ENCODE measurements around the gene CORO7. TPM values are rescaled to one million over a fixed set of nuclear protein-coding genes. Genes with fewer than 3 reads are reported as not detected.

The CORO7 gene
- total and polyA plus RNA-seq, 4 donors, result 15.3 to 60.1 (median 40.7) TPM

GRCh38 chr16:4407543-4408322, 8.7 kb downstream of the CORO7 start:
- H3K27ac ChIP-seq (ENCODE audit: low read depth in 1 of 2, low read length in 2 of 2), result no peak overlapping the region
- no peaks in the 10 kb centered on the region for H3K9me3 ChIP-seq (ENCODE audit: control insufficient read depth, low read length)
- 90 to 93% methylated on average over 22 of the region's 22 CpGs for WGBS, 2 donors
- ATAC-seq (ENCODE audit: low FRiP score) (no peak), DNase-seq (no peak)
- no peak overlapping the region for H3K4me3 ChIP-seq (ENCODE audit: low read length in 2 of 2)
- peaks cover 0 to 1% of the 10 kb centered on the region in 2 donors for H3K36me3 ChIP-seq (ENCODE audit: control insufficient read depth in 1 of 2, insufficient read depth in 2 of 2, low read length in 1 of 2)
- H3K27me3 ChIP-seq (ENCODE audit: control insufficient read depth in 1 of 2, insufficient read depth in 2 of 2, low read length in 1 of 2), result no peaks in the 10 kb centered on the region
- intact Hi-C loops (cut with DNase I), result loop anchor here in 1 of 2 donors (10.0 kb wide), 1 partner anchor 203 kb away; no protein-coding TSS in a partner anchor
- no peaks in the 10 kb centered on the region for H3K4me1 ChIP-seq (ENCODE audit: control insufficient read depth in 1 of 2, insufficient read depth in 2 of 2, low read length in 2 of 2)

DNA sequence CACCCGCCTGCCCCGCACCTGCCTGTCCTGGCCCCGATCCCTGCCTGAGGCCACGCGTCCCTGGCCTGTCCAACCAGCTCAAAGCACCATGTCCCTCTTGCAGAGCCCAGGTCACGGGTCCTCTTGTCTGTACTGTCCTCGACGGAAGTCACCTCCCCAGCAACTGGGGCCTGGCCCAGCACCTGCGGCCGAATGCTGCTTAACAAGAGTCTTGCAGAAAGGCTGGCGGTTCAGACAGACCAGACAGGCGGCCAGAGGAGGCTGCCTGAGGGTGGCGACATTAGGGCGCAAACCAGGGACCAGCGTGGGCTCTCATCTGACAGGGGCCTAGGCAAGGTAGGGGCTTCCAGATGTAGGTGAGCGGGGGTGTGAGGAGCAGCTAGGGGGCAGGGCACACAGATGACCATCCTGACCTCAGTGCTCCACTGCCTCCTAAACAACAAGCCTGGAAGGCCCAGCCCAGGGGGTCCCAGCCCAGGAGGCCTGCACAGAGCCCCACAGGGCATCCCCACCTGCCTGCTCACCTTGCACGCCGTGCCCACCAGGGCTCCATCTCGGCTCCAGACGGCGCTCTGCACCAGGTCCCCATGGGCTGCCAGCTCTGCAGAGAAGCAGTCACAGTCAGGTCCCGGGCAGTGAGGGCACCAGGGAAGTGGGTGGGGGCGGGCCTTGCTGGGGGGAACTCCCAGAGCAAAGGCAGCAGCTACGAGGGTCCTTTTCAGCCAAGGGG, 11.3 kb downstream of the CORO7 start:
- Histone ChIP-seq H3K9me3 (ENCODE audit: control insufficient read depth, low read length) (no peaks in the 10 kb centered on the region), H3K4me3 (ENCODE audit: low read length in 2 of 2) (no peak overlapping the region), H3K27me3 (ENCODE audit: control insufficient read depth in 1 of 2, insufficient read depth in 2 of 2, low read length in 1 of 2) (no peaks in the 10 kb centered on the region), H3K36me3 (ENCODE audit: control insufficient read depth in 1 of 2, insufficient read depth in 2 of 2, low read length in 1 of 2) (no peaks in the 10 kb centered on the region), H3K4me1 (ENCODE audit: control insufficient read depth in 1 of 2, insufficient read depth in 2 of 2, low read length in 2 of 2) (no peaks in the 10 kb centered on the region), H3K27ac (ENCODE audit: low read depth in 1 of 2, low read length in 2 of 2) (no peak overlapping the region)
- 88 to 90% methylated on average over 24 of the region's 24 CpGs for WGBS, 2 donors
- intact Hi-C loops (cut with DNase I), result loop anchor here in 1 of 2 donors (5.0 to 10.0 kb wide), 2 partner anchors 133 to 200 kb away; partner anchors contain the start of gene TFAP4
- peak in 1 of 2 donors; percentile 73 for DNase-seq
- ATAC-seq (ENCODE audit: low FRiP score), result no peak

DNA sequence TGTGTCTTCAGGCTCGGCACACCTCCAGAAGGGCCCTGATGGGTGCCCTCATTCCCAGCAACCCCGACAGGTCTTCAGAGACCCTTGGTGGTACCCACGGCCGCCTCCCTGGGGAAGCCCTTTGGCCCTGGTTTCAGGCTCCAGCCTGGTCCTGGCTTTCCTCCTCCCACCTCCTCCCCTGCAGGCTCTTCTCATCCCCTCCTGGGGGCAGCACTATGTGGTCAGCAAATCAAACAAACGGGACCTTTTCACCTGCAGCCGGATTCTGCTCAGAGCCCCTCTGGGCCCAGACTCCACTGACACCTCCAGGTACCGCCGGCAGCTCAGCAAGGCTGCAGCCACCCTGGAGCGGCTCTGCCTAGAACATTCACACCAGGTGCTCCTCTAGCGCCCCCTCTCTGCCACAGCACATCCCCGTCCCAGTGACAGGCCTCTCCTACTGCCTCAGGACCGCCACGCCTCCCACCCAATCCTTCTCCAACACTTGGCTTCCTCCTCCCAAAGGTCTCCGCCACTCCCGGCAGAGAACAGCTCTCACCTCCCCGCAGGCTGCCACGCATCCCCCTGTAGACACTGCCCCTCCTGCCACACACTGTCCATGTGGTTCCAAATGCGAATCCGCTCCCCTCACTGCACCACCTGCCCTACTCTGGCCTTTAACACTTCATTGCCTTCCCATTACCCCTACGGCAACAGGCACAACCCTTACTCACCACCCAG, 12.0 kb downstream of the CORO7 start:
- intact Hi-C loops (cut with DNase I), result loop anchor here in 1 of 2 donors (5.0 to 10.0 kb wide), 2 partner anchors 132 to 200 kb away; partner anchors contain the start of gene TFAP4
- DNase-seq, result peak in 1 of 2 donors; percentile 81
- H3K9me3 ChIP-seq (ENCODE audit: control insufficient read depth, low read length), result no peaks in the 10 kb centered on the region
- H3K4me1 ChIP-seq (ENCODE audit: control insufficient read depth in 1 of 2, insufficient read depth in 2 of 2, low read length in 2 of 2), result no peaks in the 10 kb centered on the region
- no peak overlapping the region for H3K27ac ChIP-seq (ENCODE audit: low read depth in 1 of 2, low read length in 2 of 2)
- H3K4me3 ChIP-seq (ENCODE audit: low read length in 2 of 2), result no peak overlapping the region
- no peaks in the 10 kb centered on the region for H3K27me3 ChIP-seq (ENCODE audit: control insufficient read depth in 1 of 2, insufficient read depth in 2 of 2, low read length in 1 of 2)
- 77% methylated on average over 20 of the region's 20 CpGs for WGBS, 2 donors
- no peak for ATAC-seq (ENCODE audit: low FRiP score)
- H3K36me3 ChIP-seq (ENCODE audit: control insufficient read depth in 1 of 2, insufficient read depth in 2 of 2, low read length in 1 of 2), result no peaks in the 10 kb centered on the region

DNA sequence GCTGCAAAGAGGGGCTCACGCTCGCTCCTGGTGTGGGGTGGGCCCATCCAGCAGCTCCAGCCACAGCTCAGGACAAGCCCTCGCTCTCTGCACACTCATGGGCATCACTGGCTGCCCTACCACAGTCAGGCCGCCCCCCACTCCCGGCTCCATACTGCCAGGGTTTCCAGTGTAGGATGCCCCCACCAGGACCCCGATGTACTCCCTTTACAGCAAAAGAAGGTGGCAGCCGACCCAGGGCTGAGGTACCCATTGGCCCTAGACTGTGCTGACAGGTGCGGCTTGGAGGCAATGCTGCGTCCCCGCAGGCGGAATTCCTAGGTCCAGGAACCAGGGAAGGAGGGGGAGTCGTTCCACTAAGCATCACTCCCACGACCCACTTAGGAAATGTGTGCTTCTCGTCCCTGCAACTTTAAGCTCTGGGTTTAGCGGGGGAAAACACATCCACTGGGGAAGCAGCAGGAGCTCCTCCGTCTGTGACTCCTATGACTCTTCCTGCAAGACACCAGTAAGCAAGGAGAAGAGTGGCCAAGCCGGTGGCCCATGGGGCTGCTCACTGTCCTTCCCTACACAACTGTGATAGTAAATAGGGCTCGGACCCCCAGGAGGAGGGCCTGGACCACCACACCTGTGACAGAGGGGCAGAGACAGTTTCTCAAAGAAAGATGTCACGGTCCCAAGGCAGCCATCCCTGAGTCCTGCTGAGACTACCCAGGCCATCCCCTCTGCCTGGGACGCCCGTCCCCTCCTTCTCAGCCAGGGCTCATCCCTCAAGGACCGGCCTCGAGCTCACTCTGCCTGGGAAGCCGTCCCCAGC, 13.1 kb downstream of the CORO7 start:
- peak; percentile 20 for ATAC-seq (ENCODE audit: low FRiP score)
- peak in 1 of 2 donors; percentile 72 for DNase-seq
- 81 to 85% methylated on average over 24 of the region's 24 CpGs for WGBS, 2 donors
- H3K27ac ChIP-seq (ENCODE audit: low read depth in 1 of 2, low read length in 2 of 2), result no peak overlapping the region
- no peaks in the 10 kb centered on the region for H3K4me1 ChIP-seq (ENCODE audit: control insufficient read depth in 1 of 2, insufficient read depth in 2 of 2, low read length in 2 of 2)
- no peaks in the 10 kb centered on the region for H3K27me3 ChIP-seq (ENCODE audit: control insufficient read depth in 1 of 2, insufficient read depth in 2 of 2, low read length in 1 of 2)
- no peaks in the 10 kb centered on the region for H3K9me3 ChIP-seq (ENCODE audit: control insufficient read depth, low read length)
- H3K4me3 ChIP-seq (ENCODE audit: low read length in 2 of 2), result no peak overlapping the region
- intact Hi-C loops (cut with DNase I), result loop anchor here in 1 of 2 donors (5.0 to 10.0 kb wide), 2 partner anchors 131 to 199 kb away; partner anchors contain the start of gene TFAP4
- no peaks in the 10 kb centered on the region for H3K36me3 ChIP-seq (ENCODE audit: control insufficient read depth in 1 of 2, insufficient read depth in 2 of 2, low read length in 1 of 2)

- no peak overlapping the region for H3K4me3 ChIP-seq (ENCODE audit: low read length in 2 of 2)
- DNase-seq (peak; percentile 88 to 96), ATAC-seq (ENCODE audit: low FRiP score) (peak; percentile 96)
- no peaks in the 10 kb centered on the region for H3K36me3 ChIP-seq (ENCODE audit: control insufficient read depth in 1 of 2, insufficient read depth in 2 of 2, low read length in 1 of 2)
- no peaks in the 10 kb centered on the region for H3K9me3 ChIP-seq (ENCODE audit: control insufficient read depth, low read length)
- intact Hi-C loops (cut with DNase I), result loop anchor here (1.0 to 10.0 kb wide), 3 partner anchors 43 to 198 kb away; partner anchors contain the start of gene TFAP4 (in 1 of the 2)
- H3K27ac ChIP-seq (ENCODE audit: low read depth in 1 of 2, low read length in 2 of 2), result no peak overlapping the region
- H3K4me1 ChIP-seq (ENCODE audit: control insufficient read depth in 1 of 2, insufficient read depth in 2 of 2, low read length in 2 of 2), result no peaks in the 10 kb centered on the region
- 8 to 14% methylated on average over 25 to 29 of the region's 29 CpGs for WGBS, 2 donors
- no peaks in the 10 kb centered on the region for H3K27me3 ChIP-seq (ENCODE audit: control insufficient read depth in 1 of 2, insufficient read depth in 2 of 2, low read length in 1 of 2)
These were observed 13.8 kb downstream of the CORO7 start for GRCh38 chr16:4402439-4403132.

- H3K36me3 ChIP-seq (ENCODE audit: control insufficient read depth in 1 of 2, insufficient read depth in 2 of 2, low read length in 1 of 2), result no peaks in the 10 kb centered on the region
- H3K4me1 ChIP-seq (ENCODE audit: control insufficient read depth in 1 of 2, insufficient read depth in 2 of 2, low read length in 2 of 2), result no peaks in the 10 kb centered on the region
- no peak overlapping the region for H3K4me3 ChIP-seq (ENCODE audit: low read length in 2 of 2)
- ATAC-seq (ENCODE audit: low FRiP score), result no peak
- no peak for DNase-seq
- H3K9me3 ChIP-seq (ENCODE audit: control insufficient read depth, low read length), result no peaks in the 10 kb centered on the region
- 93% methylated on average over 9 to 12 of the region's 12 CpGs for WGBS, 2 donors
- H3K27ac ChIP-seq (ENCODE audit: low read depth in 1 of 2, low read length in 2 of 2), result no peak overlapping the region
- intact Hi-C loops (cut with DNase I), result loop anchor here in 1 of 2 donors (5.0 to 10.0 kb wide), 2 partner anchors 129 to 197 kb away; partner anchors contain the start of gene TFAP4
- H3K27me3 ChIP-seq (ENCODE audit: control insufficient read depth in 1 of 2, insufficient read depth in 2 of 2, low read length in 1 of 2), result no peaks in the 10 kb centered on the region
These were observed 14.9 kb downstream of the CORO7 start for GRCh38 chr16:4401510-4401909.

- DNase-seq (no peak), ATAC-seq (ENCODE audit: low FRiP score) (no peak)
- 91 to 92% methylated on average over 12 of the region's 12 CpGs for WGBS, 2 donors
- Histone ChIP-seq H3K36me3 (ENCODE audit: control insufficient read depth in 1 of 2, insufficient read depth in 2 of 2, low read length in 1 of 2) (no peaks in the 10 kb centered on the region), H3K27me3 (ENCODE audit: control insufficient read depth in 1 of 2, insufficient read depth in 2 of 2, low read length in 1 of 2) (no peaks in the 10 kb centered on the region), H3K27ac (ENCODE audit: low read depth in 1 of 2, low read length in 2 of 2) (no peak overlapping the region), H3K4me3 (ENCODE audit: low read length in 2 of 2) (no peak overlapping the region), H3K9me3 (ENCODE audit: control insufficient read depth, low read length) (no peaks in the 10 kb centered on the region), H3K4me1 (ENCODE audit: control insufficient read depth in 1 of 2, insufficient read depth in 2 of 2, low read length in 2 of 2) (no peaks in the 10 kb centered on the region)
- intact Hi-C loops (cut with DNase I), result loop anchor here in 1 of 2 donors (5.0 to 10.0 kb wide), 2 partner anchors 129 to 196 kb away; partner anchors contain the start of gene TFAP4
These were observed 15.3 kb downstream of the CORO7 start for GRCh38 chr16:4401094-4401501.
